Fibroblast of skin of right quadriceps (primary cell): ENCODE measurements around the gene LPAR4.
"Not testable (repeated sequence)": the region's sequence is repeated elsewhere in the genome, so short reads cannot be mapped to it uniquely, and the experiment has no call there.

Source experiments
- DNase-seq: peaks from one replicate; pipeline ENCODE4 v3.0.0-alpha.2; 2013

The LPAR4 gene

GRCh38 chrX:78747489-78747888 is at the start of gene LPAR4:
LPAR4 (plus strand) TSS chrX:78747720; CDS start chrX:78754870, 7,150 bp downstream.
- DNase-seq: peak; percentile 31

GRCh38 chrX:78706071-78706470 is 41.4 kb upstream of the LPAR4 start:
- DNase-seq: no peak

- peak; percentile 31 for DNase-seq
These were observed 39.3 kb upstream of the LPAR4 start for GRCh38 chrX:78708262-78708661.

GRCh38 chrX:78708816-78709215 is 38.7 kb upstream of the LPAR4 start:
- peak; percentile 14 for DNase-seq

DNA sequence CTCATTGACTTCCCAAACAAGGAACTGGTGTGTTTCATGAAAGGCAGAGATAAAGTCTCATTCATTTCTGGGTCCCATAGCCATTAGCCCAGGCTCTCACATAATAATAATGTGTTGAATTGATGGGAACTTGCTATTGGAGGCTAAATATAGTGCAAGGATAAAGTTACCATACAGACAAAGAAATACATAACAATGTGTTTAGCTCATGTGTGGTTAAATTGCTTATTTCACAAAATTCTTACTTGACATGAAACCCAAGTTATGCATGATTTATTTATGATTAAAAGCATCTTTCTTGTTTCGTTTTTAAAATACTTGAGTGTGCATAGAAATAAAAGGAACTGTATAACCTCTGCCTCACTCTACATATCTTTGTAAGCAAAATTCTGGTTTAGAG is 37.3 kb upstream of the LPAR4 start:
- peak; percentile 55 for DNase-seq

GRCh38 chrX:78712336-78712735 is 35.2 kb upstream of the LPAR4 start:
- DNase-seq: peak; percentile 42

DNA sequence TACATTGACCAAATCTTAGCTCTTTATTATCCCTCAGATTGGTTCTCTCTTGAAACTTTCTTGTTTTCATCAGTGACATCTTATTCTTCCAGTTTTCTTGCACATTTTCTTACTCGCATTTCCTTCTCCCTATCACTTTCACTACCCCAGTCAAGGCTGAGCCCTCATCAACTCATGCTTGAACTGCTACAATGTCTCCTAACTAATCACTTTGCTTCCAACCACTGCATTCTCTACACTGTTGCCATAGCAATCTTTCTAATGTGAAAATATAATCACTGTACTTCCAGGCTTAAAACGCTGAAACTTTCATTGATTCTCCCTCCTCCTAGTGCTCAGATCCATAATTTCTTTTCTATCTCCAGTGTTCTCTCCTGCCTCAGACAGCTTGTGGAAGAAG is 22.2 kb upstream of the LPAR4 start:
- DNase-seq: no peak

GRCh38 chrX:78746496-78746895 is 1.0 kb upstream of the LPAR4 start:
- no peak for DNase-seq

DNA sequence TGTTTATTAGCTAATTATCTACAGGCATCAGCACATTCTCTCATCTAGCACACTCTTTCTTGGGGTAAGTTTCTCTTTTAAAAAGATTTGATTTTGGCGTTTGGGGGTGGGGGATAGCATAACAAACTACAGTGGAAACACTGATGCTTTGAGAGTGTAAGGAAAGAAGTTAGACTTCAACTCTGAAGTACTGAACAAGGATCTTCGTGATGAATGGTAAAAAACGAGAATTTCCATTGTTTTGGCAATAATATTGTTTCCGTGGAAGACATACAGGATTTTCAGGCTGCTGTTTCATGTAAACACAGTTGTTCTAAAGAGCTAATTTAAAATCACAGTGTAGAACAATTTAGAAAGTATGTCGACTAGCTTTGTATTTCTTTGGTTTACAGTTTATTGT is 451 bp downstream of the LPAR4 start:
- DNase-seq: peak; percentile 0

DNA sequence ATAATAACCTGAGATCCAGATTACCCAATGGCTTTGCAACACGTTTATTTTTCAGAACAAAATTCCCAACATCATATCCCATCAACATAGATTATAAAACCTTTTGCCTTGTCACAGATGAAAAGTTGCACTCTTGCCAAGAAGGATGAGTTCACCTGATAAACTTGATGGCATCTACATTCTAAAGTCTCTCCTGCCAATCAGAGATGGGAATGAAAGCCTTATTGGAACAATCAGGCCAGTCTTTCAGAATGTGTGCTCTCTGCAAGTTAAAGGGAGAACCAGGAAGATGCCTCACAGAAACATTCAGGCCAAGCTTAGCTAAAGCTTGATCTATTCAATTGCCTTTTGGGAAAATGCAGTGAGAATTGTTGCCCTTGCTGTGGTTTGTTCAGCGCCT is 1.3 kb downstream of the LPAR4 start:
- no peak for DNase-seq

- no peak for DNase-seq
These were observed 6.1 kb downstream of the LPAR4 start for GRCh38 chrX:78753571-78753970.

DNA sequence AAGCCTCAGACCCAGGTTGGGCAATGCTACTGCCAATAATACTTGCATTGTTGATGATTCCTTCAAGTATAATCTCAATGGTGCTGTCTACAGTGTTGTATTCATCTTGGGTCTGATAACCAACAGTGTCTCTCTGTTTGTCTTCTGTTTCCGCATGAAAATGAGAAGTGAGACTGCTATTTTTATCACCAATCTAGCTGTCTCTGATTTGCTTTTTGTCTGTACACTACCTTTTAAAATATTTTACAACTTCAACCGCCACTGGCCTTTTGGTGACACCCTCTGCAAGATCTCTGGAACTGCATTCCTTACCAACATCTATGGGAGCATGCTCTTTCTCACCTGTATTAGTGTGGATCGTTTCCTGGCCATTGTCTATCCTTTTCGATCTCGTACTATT is 7.4 kb downstream of the LPAR4 start:
- DNase-seq: no peak

- no peak for DNase-seq
These were observed 11.6 kb downstream of the LPAR4 start for GRCh38 chrX:78759081-78759480.

DNA sequence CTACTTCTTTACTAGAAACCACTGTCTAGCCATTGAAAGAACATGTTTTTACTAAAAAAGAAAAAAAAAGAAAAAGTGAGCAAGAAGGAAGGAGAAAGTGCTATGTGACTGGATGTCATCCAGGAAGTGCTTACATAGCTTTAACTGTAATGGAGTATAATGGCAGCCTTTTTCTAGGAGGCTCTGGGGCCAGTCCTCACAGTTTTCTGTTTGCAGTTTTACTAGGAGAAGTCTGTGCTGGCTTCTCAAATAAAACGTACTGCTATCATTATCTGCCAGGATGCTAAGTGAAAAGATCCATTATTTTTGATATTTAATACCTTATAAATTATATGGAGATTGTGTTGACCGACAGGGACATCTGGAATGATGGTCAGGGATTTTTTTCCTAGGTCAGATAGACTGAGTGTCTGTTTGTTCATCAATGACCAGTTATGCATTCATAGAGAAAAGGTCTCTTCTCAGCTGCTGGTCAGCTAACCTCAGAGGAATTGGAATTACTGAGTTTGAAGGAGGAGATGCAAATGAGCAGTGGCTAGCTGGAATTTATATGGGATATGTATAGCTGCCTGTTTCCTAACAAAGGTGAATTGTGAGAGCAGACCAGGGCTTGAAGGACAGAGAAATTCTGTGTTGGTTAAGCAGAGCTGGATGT is 21.7 kb downstream of the LPAR4 start:
- DNase-seq: no peak

DNA sequence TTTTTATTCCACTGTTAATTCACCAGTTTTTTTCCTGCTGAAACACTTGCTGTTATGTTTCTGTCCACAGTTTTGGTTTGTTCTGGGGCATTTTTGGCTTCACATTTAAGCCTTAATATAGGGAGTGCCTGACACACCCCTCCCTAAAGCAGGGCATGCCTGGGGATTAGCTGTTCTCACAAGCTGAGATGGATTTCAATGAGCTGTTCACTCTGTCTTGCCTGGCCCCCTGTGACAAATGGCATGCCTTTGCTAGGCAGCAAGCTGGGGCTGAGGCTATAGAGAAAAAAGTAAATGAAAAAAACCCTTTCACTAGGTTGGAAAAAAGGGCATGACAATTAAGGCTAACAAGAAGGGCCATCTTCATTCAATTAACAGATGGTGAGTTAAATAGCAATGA is 22.4 kb downstream of the LPAR4 start:
- no peak for DNase-seq

DNA sequence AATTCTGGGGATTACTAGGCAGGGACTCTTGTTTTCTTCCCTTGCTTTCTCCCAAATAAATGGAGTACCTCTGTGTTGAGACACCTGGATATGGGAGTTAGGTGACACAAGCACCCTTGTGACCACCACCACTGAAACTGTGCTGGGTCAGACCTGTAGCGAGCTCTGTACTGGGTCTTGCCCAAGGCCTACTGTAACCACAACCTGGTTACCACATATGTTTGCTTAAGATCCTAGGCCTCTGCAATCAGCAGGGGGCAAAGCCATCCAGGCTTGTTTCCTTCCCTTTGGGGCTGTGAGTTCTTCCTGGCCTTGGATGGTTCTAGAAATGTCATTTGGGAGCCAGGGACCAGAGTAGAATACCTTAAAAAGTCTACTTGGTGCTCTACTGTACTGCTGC is 49.4 kb downstream of the LPAR4 start:
- no peak for DNase-seq

DNA sequence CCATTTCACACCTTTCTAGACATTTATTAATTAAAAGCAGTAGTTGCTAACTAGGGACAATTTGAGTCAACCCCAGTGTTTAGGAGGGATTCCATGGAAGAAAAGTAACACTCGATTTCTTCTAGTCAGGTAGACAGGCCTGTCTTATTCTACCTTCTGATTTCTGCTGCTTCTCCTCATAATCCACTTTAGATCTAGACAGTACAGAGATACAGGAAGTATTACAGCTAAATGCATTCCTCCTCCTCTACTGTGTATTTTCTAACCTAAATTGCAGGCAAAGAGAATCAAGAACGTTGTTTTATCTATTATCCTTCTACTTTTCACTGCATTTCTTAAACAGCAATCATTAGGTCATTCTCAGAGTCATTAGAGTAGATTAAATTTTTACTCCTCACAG is 52.6 kb downstream of the LPAR4 start:
- no peak for DNase-seq

- no peak for DNase-seq
These were observed 53.2 kb downstream of the LPAR4 start for GRCh38 chrX:78800694-78801093.

DNA sequence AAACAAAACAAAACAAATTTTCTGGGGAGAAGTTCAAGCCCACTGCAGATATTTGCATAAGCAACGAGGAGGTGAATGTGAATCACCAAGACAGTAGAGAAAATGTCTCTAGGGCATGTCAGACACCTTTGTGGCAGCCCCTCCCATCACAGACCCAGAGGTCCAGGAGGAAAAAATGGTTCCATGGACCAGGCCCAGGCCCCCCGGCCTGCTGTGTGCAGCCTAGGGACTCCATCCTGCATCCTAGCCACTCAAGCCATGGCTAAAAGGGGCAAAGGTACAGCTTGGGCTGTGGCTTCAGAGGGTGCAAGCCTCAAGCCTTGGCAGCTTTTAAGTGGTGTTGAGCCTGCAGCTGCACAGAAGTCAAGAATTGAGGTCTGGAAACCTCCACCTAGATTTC is 54.0 kb downstream of the LPAR4 start:
- DNase-seq: no peak

GRCh38 chrX:78802526-78802925 is 55.0 kb downstream of the LPAR4 start:
- not testable (repeated sequence) for DNase-seq
